A549 (cell line): Measurements from ENCODE around the gene NCBP3. TPM values are rescaled to one million over a fixed set of nuclear protein-coding genes. Genes with fewer than 3 reads are reported as not detected.

Source experiments
- ATAC-seq, 2 experiments: fragments of 200-7000 bp in 1 of 2; fragments of >200 bp in 1 of 2; cut with Nextera tagmentation in 1 of 2; cut with Tn5 transposase in 1 of 2; 3 replicates each; pipeline versions ENCODE4 v1.8.0 to v1.9.1; 2018 to 2020; ENCODE audit warnings: mild to moderate bottlenecking in 1 of 2, moderate library complexity in 1 of 2
- CTCF ChIA-PET: fragments of 300-600 bp; sonication (Branson Sonifier 250); formaldehyde crosslinking; extraction: SDS; loops from one replicate; lab custom pipeline; 2021; ENCODE audit warnings: antibody characterized with exemption, inconsistent platforms; lab: Yijun Ruan, JAX
- POLR2A ChIA-PET: fragments of 350-600 bp; formaldehyde crosslinking; extraction: SDS; loops from one replicate; lab custom pipeline; 2021; ENCODE audit warnings: antibody characterized with exemption, inconsistent platforms; lab: Yijun Ruan, JAX
- DNase-seq, 2 experiments: peaks; one replicate each; pipeline versions ENCODE4 v3.0.0 to v3.0.0-alpha.2; 2011 to 2016; ENCODE audit warnings: low read depth in 1 of 2, low spot score in 1 of 2
- FAIRE-seq: peaks from 2 replicates; lab custom pipeline; 2011; peaks lifted over from hg19 to GRCh38; lab: Jason Lieb, UNC
- H3K27ac ChIP-seq, 2 experiments: fragments of >200 bp; sonication (Bioruptor Twin); formaldehyde crosslinking; 3 replicates each; pipeline ENCODE4 v1.5.1; 2016 to 2017
- H3K4me1 ChIP-seq: fragments of >200 bp; sonication (Bioruptor Twin); formaldehyde crosslinking; 3 replicates; pipeline ENCODE4 v1.6.1; 2016
- H3K4me2 ChIP-seq: fragments of >200 bp; sonication (Bioruptor Twin); formaldehyde crosslinking; 3 replicates; pipeline ENCODE4 v1.6.1; 2016
- H3K4me3 ChIP-seq: fragments of >200 bp; sonication (Bioruptor Twin); formaldehyde crosslinking; 3 replicates; pipeline ENCODE4 v1.5.1; 2016
- H3K9me3 ChIP-seq: fragments of >200 bp; sonication (Bioruptor Twin); formaldehyde crosslinking; 3 replicates; pipeline ENCODE4 v1.6.1; 2016
- BHLHE40 ChIP-seq: IDR thresholded peaks from 2 replicates; pipeline ENCODE4 v1.6.1; 2012; ENCODE audit warnings: low read depth, low read length, inconsistent platforms
- CBX2 ChIP-seq: fragments of 200-600 bp; sonication (generic); IDR thresholded peaks from 2 replicates; pipeline ENCODE4 v1.6.1; 2016; ENCODE audit warnings: low read depth, mild to moderate bottlenecking, borderline replicate concordance
- CBX8 ChIP-seq: fragments of 200-600 bp; sonication (generic); IDR thresholded peaks from 2 replicates; pipeline ENCODE4 v1.6.1; 2016
- CEBPB ChIP-seq, 2 experiments: fragments of >200 bp in 1 of 2; sonication (Bioruptor Twin) in 1 of 2; formaldehyde crosslinking in 1 of 2; IDR thresholded peaks; 2 replicates each; pipeline ENCODE4 v1.6.1; 2012 to 2016
- CHD4 ChIP-seq: fragments of 200-600 bp; sonication (generic); IDR thresholded peaks from 2 replicates; pipeline ENCODE4 v1.6.1; 2016; ENCODE audit warnings: antibody characterized with exemption, mild to moderate bottlenecking, borderline replicate concordance
- EHF ChIP-seq: fragments of 250-450 bp; sonication (Bioruptor Pico); IDR thresholded peaks from 2 replicates; pipeline ENCODE4 v1.5.0; 2020; ENCODE audit warnings: mild to moderate bottlenecking
- EHMT2 ChIP-seq: fragments of 200-600 bp; sonication (generic); IDR thresholded peaks from 2 replicates; pipeline ENCODE4 v1.6.1; 2016; ENCODE audit warnings: antibody characterized with exemption, low read depth, mild to moderate bottlenecking, moderate library complexity
- EP300 ChIP-seq, 2 experiments: fragments of >200 bp; sonication (Bioruptor Twin); formaldehyde crosslinking; IDR thresholded peaks; 2 replicates in 1 of 2; 3 replicates in 1 of 2; pipeline ENCODE4 v1.6.1; 2016 to 2017
- HDAC2 ChIP-seq: fragments of 200-600 bp; sonication (generic); IDR thresholded peaks from 2 replicates; pipeline ENCODE4 v1.6.1; 2016
- HOXA7 ChIP-seq: fragments of 250-450 bp; sonication (Bioruptor Pico); IDR thresholded peaks from 2 replicates; pipeline ENCODE4 v1.5.0; 2020; ENCODE audit warnings: mild to moderate bottlenecking, moderate library complexity
- HOXB13 ChIP-seq: fragments of 250-450 bp; sonication (Bioruptor Pico); IDR thresholded peaks from 2 replicates; pipeline ENCODE4 v1.5.0; 2020; ENCODE audit warnings: low read depth, mild to moderate bottlenecking, moderate library complexity
- HOXB5 ChIP-seq: fragments of 250-450 bp; sonication (Bioruptor Pico); IDR thresholded peaks from 2 replicates; pipeline ENCODE4 v1.5.0; 2020; ENCODE audit warnings: mild to moderate bottlenecking, moderate library complexity
- JUN ChIP-seq, 2 experiments: fragments of >200 bp; sonication (Bioruptor Twin); formaldehyde crosslinking; IDR thresholded peaks; 2 replicates in 1 of 2; 3 replicates in 1 of 2; pipeline ENCODE4 v1.6.1; 2016 to 2017
- KDM1A ChIP-seq: fragments of 200-600 bp; sonication (generic); IDR thresholded peaks from 2 replicates; pipeline ENCODE4 v1.6.1; 2016; ENCODE audit warnings: low read depth, mild to moderate bottlenecking
- KDM5A ChIP-seq: fragments of 200-600 bp; sonication (generic); IDR thresholded peaks from 2 replicates; pipeline ENCODE4 v1.6.1; 2016; ENCODE audit warnings: antibody characterized with exemption, mild to moderate bottlenecking
- MAFK ChIP-seq: fragments of 450-650 bp; IDR thresholded peaks from 2 replicates; pipeline ENCODE4 v1.6.1; 2014; ENCODE audit not compliant: partially characterized antibody
- NFE2L2 ChIP-seq: fragments of 150-350 bp; conservative IDR thresholded peaks from 2 replicates; pipeline ENCODE4 v1.6.1; 2014; ENCODE audit warnings: low read length
- NR3C1 ChIP-seq: fragments of >200 bp; sonication (Bioruptor Twin); formaldehyde crosslinking; IDR thresholded peaks from 3 replicates; pipeline ENCODE4 v1.6.1; 2017
- POLR2A ChIP-seq: IDR thresholded peaks from 2 replicates; pipeline ENCODE4 v1.6.1; 2012; ENCODE audit warnings: mild to moderate bottlenecking, low read length
- RAD21 ChIP-seq, 2 experiments: fragments of >200 bp in 1 of 2; sonication (Bioruptor Twin) in 1 of 2; formaldehyde crosslinking in 1 of 2; IDR thresholded peaks in 1 of 2; conservative IDR thresholded peaks in 1 of 2; 2 replicates in 1 of 2; 3 replicates in 1 of 2; pipeline ENCODE4 v1.6.1; 2012 to 2018; ENCODE audit warnings: inconsistent platforms in 1 of 2
- RARB ChIP-seq: fragments of 250-450 bp; sonication (Bioruptor Pico); IDR thresholded peaks from 2 replicates; pipeline ENCODE4 v1.8.0; 2021; ENCODE audit warnings: mild to moderate bottlenecking, moderate library complexity
- RCOR1 ChIP-seq: fragments of 150-350 bp; IDR thresholded peaks from 2 replicates; pipeline ENCODE4 v1.6.1; 2014; ENCODE audit warnings: antibody characterized with exemption, low read length, low read depth
- TP53 ChIP-seq: fragments of 250-450 bp; sonication (Bioruptor Pico); IDR thresholded peaks from 2 replicates; pipeline ENCODE4 v1.5.0; 2021; ENCODE audit warnings: mild to moderate bottlenecking, moderate library complexity
- ZFP36 ChIP-seq: fragments of 450-650 bp; IDR thresholded peaks from 2 replicates; pipeline ENCODE4 v1.6.1; 2014; ENCODE audit warnings: borderline replicate concordance; ENCODE audit not compliant: partially characterized antibody
- ZNF302 ChIP-seq: fragments of 250-450 bp; sonication (Bioruptor Pico); IDR thresholded peaks from 2 replicates; pipeline ENCODE4 v1.9.0; 2021; ENCODE audit warnings: inconsistent platforms, mild to moderate bottlenecking, moderate library complexity
- WGBS: methylation state at CpG from one replicate; pipeline ENCODE4 v1.1.6; 2017; ENCODE audit errors: missing lambda C conversion rate; 5-methylcytosine and 5-hydroxymethylcytosine counted together
- polyA plus RNA-seq, 4 experiments: library from polyadenylated mRNA; depleted of rRNA in 3 of 4; stranded (reverse); fragments of >200 nt; fragmentation: RNase III in 1 of 4; extraction: RNeasy Plus Mini Kit Qiagen cat#74134 plus additional on column Dnase treatment in 1 of 4; gene quantifications; 2 replicates in 3 of 4; 3 replicates in 1 of 4; pipeline ENCODE4 v1.2.3, GENCODE V29; 2011 to 2017
- TF ChIP-seq, protein P1 (sequence below): fragments of 250-450 bp; sonication (Bioruptor Pico); IDR thresholded peaks from 2 replicates; pipeline ENCODE4 v1.5.0; 2021; ENCODE audit warnings: mild to moderate bottlenecking, moderate library complexity, borderline replicate concordance
- TF ChIP-seq, protein P2 (sequence below): fragments of >200 bp; sonication (Bioruptor Twin); formaldehyde crosslinking; IDR thresholded peaks from 3 replicates; pipeline ENCODE4 v1.6.1; 2016
- TF ChIP-seq, protein P3 (sequence below): fragments of >200 bp; sonication (Bioruptor Twin); formaldehyde crosslinking; IDR thresholded peaks from 2 replicates; pipeline ENCODE4 v1.6.1; 2016
- TF ChIP-seq, protein P4 (sequence below): IDR thresholded peaks from 2 replicates; pipeline ENCODE4 v1.6.1; 2012; ENCODE audit warnings: low read depth, borderline replicate concordance
- TF ChIP-seq, protein P5 (sequence below): IDR thresholded peaks from 2 replicates; pipeline ENCODE4 v1.6.1; 2012
- TF ChIP-seq, protein P6 (sequence below): fragments of 250-450 bp; sonication (Bioruptor Pico); IDR thresholded peaks from 2 replicates; pipeline ENCODE4 v1.5.0; 2020; ENCODE audit warnings: low read depth, mild to moderate bottlenecking, moderate library complexity
- TF ChIP-seq, protein P7 (sequence below): fragments of 150-350 bp; IDR thresholded peaks from 2 replicates; pipeline ENCODE4 v1.6.1; 2014; ENCODE audit warnings: low read depth, mild to moderate bottlenecking, low read length
- TF ChIP-seq, protein P8 (sequence below): fragments of >200 bp; sonication (Bioruptor Twin); formaldehyde crosslinking; IDR thresholded peaks from 3 replicates; pipeline ENCODE4 v1.5.1; 2016

The NCBP3 gene
- polyA plus RNA-seq, 2 of the 4 experiments (the other 2 are of a cell fraction) = 32.7 to 36.6 TPM

DNA sequence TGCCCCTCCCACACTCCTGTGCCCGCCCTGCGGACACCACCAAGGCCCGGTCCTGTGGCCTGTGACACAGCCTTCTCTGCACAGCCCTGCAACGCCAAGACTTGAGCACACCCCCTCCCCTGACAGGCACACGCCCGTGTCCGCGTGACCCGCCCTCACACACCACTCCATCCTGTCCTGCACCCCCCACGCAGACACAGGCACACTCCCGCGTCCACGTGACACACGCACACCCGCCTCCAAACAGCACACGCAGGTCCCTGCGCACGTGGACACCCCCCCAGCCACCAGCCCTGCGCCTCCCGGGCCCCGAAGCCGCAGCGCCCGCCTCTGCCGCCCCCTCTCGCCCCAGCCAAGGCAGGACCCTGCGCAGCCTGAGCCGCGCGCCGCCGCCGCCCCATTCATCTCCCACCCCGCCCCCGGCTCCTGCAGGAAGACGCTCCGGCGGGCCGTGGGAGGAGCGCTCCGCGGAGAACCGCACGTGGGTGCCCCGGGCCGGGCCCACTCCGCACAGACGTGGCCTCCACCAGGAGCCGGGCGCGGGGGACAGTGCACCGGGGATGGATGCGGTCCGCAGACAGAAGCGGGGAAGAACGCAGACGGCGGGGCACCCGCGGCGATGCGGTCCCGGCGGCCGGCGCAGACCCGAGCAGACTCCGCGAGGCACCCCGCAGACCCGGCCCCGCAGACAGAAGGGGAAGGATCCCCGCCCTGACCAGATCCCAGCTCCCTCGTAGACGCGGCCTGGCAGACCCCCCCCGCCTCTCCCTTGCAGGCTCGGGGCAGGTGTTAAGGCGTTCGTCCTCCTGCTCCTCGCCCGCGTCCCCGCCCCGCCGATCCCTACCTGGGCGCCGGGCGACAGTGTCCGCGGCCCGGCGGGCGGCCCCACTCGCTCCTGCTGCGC is 46.3 kb upstream of the NCBP3 start:
- ATAC-seq = peak; percentile 48 to 68
- Histone ChIP-seq H3K4me3 (peak overlapping the region; percentile 79), H3K27ac (peak overlapping the region; percentile 87 to 89), H3K9me3 (no peaks in the 10 kb centered on the region), H3K4me1 (peaks cover 63% of the 10 kb centered on the region), H3K4me2 (peak overlapping the region; percentile 94)
- CTCF ChIA-PET = interaction anchor here (0.6 to 16.6 kb wide), 7 partner anchors 10 to 155 kb away, joined by 3 to 256 read pairs (median 10); partner anchors contain the start of gene P2RX1
- WGBS = 0% methylated on average over 24 of the region's 96 CpGs
- FAIRE-seq = no peak
- peak; percentile 88 to 89 for DNase-seq
- POLR2A ChIA-PET = interaction anchor here (1.7 kb wide), 1 partner anchor 47 kb away, joined by 3 read pairs; no protein-coding TSS in a partner anchor
- TF ChIP-seq KDM1A = no peak
- no peak for TF ChIP-seq HOXA7 (CRISPR knock-in tag)
- no peak for TF ChIP-seq EP300 (IDR thresholded peaks at IDR 0.05)
- no peak for TF ChIP-seq CBX8
- TF ChIP-seq, protein P1, sequence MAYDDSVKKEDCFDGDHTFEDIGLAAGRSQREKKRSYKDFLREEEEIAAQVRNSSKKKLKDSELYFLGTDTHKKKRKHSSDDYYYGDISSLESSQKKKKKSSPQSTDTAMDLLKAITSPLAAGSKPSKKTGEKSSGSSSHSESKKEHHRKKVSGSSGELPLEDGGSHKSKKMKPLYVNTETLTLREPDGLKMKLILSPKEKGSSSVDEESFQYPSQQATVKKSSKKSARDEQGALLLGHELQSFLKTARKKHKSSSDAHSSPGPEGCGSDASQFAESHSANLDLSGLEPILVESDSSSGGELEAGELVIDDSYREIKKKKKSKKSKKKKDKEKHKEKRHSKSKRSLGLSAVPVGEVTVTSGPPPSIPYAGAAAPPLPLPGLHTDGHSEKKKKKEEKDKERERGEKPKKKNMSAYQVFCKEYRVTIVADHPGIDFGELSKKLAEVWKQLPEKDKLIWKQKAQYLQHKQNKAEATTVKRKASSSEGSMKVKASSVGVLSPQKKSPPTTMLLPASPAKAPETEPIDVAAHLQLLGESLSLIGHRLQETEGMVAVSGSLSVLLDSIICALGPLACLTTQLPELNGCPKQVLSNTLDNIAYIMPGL (CRISPR knock-in tag) = no peak
- no peak for TF ChIP-seq HDAC2
- TF ChIP-seq, protein P2, sequence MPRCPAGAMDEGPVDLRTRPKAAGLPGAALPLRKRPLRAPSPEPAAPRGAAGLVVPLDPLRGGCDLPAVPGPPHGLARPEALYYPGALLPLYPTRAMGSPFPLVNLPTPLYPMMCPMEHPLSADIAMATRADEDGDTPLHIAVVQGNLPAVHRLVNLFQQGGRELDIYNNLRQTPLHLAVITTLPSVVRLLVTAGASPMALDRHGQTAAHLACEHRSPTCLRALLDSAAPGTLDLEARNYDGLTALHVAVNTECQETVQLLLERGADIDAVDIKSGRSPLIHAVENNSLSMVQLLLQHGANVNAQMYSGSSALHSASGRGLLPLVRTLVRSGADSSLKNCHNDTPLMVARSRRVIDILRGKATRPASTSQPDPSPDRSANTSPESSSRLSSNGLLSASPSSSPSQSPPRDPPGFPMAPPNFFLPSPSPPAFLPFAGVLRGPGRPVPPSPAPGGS = peak; percentile 35; the same call in 2 of the 3 replicates
- TF ChIP-seq RAD21 (conservative IDR thresholded peaks at IDR 0.05 in 1 of 2, IDR thresholded peaks at IDR 0.05 in 1 of 2) = no peak
- TF ChIP-seq, protein P3, sequence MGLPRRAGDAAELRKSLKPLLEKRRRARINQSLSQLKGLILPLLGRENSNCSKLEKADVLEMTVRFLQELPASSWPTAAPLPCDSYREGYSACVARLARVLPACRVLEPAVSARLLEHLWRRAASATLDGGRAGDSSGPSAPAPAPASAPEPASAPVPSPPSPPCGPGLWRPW = no peak
- no peak for TF ChIP-seq ZNF302 (CRISPR knock-in tag)
- no peak for TF ChIP-seq KDM5A
- TF ChIP-seq, protein P4, sequence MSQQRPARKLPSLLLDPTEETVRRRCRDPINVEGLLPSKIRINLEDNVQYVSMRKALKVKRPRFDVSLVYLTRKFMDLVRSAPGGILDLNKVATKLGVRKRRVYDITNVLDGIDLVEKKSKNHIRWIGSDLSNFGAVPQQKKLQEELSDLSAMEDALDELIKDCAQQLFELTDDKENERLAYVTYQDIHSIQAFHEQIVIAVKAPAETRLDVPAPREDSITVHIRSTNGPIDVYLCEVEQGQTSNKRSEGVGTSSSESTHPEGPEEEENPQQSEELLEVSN = peak; percentile 68; the same call in 1 of the 2 replicates
- no peak for TF ChIP-seq NR3C1
- TF ChIP-seq CHD4 = no peak
- TF ChIP-seq MAFK = no peak
- TF ChIP-seq RCOR1 = no peak
- TF ChIP-seq EHMT2 = no peak
- no peak for TF ChIP-seq NFE2L2
- no peak for TF ChIP-seq RARB
- TF ChIP-seq CEBPB (IDR thresholded peaks at IDR 0.05) = no peak
- no peak for TF ChIP-seq HOXB13 (CRISPR knock-in tag)
- TF ChIP-seq, protein P5, sequence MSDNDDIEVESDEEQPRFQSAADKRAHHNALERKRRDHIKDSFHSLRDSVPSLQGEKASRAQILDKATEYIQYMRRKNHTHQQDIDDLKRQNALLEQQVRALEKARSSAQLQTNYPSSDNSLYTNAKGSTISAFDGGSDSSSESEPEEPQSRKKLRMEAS = peak; percentile 99
- no peak for TF ChIP-seq HOXB5
- TF ChIP-seq, protein P6, sequence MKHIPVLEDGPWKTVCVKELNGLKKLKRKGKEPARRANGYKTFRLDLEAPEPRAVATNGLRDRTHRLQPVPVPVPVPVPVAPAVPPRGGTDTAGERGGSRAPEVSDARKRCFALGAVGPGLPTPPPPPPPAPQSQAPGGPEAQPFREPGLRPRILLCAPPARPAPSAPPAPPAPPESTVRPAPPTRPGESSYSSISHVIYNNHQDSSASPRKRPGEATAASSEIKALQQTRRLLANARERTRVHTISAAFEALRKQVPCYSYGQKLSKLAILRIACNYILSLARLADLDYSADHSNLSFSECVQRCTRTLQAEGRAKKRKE (CRISPR knock-in tag) = no peak
- TF ChIP-seq JUN (IDR thresholded peaks at IDR 0.05) = peak in 1 of 2 experiments; percentile 13; a peak in 1 of 5 replicates
- TF ChIP-seq, protein P7, sequence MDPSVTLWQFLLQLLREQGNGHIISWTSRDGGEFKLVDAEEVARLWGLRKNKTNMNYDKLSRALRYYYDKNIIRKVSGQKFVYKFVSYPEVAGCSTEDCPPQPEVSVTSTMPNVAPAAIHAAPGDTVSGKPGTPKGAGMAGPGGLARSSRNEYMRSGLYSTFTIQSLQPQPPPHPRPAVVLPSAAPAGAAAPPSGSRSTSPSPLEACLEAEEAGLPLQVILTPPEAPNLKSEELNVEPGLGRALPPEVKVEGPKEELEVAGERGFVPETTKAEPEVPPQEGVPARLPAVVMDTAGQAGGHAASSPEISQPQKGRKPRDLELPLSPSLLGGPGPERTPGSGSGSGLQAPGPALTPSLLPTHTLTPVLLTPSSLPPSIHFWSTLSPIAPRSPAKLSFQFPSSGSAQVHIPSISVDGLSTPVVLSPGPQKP = no peak
- TF ChIP-seq, protein P8, sequence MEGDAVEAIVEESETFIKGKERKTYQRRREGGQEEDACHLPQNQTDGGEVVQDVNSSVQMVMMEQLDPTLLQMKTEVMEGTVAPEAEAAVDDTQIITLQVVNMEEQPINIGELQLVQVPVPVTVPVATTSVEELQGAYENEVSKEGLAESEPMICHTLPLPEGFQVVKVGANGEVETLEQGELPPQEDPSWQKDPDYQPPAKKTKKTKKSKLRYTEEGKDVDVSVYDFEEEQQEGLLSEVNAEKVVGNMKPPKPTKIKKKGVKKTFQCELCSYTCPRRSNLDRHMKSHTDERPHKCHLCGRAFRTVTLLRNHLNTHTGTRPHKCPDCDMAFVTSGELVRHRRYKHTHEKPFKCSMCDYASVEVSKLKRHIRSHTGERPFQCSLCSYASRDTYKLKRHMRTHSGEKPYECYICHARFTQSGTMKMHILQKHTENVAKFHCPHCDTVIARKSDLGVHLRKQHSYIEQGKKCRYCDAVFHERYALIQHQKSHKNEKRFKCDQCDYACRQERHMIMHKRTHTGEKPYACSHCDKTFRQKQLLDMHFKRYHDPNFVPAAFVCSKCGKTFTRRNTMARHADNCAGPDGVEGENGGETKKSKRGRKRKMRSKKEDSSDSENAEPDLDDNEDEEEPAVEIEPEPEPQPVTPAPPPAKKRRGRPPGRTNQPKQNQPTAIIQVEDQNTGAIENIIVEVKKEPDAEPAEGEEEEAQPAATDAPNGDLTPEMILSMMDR = no peak
- no peak for TF ChIP-seq CBX2
- TF ChIP-seq EHF = no peak
- TF ChIP-seq POLR2A = 0 out of 2 replicates have a peak, but pooled peaks have one; percentile 28
- TF ChIP-seq BHLHE40 = peak; percentile 59
- no peak for TF ChIP-seq ZFP36
- TF ChIP-seq TP53 (CRISPR knock-in tag) = no peak
